Stimulated activated CD4-positive, alpha-beta T cell treated with anti-CD3 and anti-CD28 coated beads, Interleukin-4, amount 100 ng/mL, for 1 hour (primary cell): ENCODE results near the gene MCUB.
"Not testable (repeated sequence)": the region's sequence is repeated elsewhere in the genome, so short reads cannot be mapped to it uniquely, and the experiment has no call there.

Source experiments
- DNase-seq: peaks from one replicate; pipeline ENCODE4 v3.0.0-alpha.2; 2020

Gene MCUB

GRCh38 chr4:109631532-109632108, 71.6 kb downstream of the MCUB start:
- no peak for DNase-seq

GRCh38 chr4:109640644-109641043, 80.6 kb downstream of the MCUB start:
- no peak for DNase-seq

- DNase-seq = no peak
Measured at GRCh38 chr4:109645874-109646710, 86.0 kb downstream of the MCUB start.

GRCh38 chr4:109648266-109648996, 88.4 kb downstream of the MCUB start:
- no peak for DNase-seq

GRCh38 chr4:109648997-109649575, 89.0 kb downstream of the MCUB start:
- no peak for DNase-seq

- DNase-seq = no peak
Measured at GRCh38 chr4:109649872-109650271, 89.8 kb downstream of the MCUB start.

- DNase-seq = no peak
Measured at GRCh38 chr4:109655396-109655795, 95.3 kb downstream of the MCUB start.

- DNase-seq = no peak
Measured at GRCh38 chr4:109657854-109658418, 97.9 kb downstream of the MCUB start.

- DNase-seq = no peak
Measured at GRCh38 chr4:109658871-109659410, 98.9 kb downstream of the MCUB start.

GRCh38 chr4:109662116-109662515, 102.1 kb downstream of the MCUB start:
- no peak for DNase-seq

GRCh38 chr4:109662771-109663170, 102.7 kb downstream of the MCUB start:
- DNase-seq = no peak

GRCh38 chr4:109665783-109666485, 105.9 kb downstream of the MCUB start:
- DNase-seq = no peak

GRCh38 chr4:109671350-109671749, 111.3 kb downstream of the MCUB start:
- DNase-seq = no peak

- no peak for DNase-seq
Measured at GRCh38 chr4:109672169-109672930, 112.3 kb downstream of the MCUB start.

- DNase-seq = no peak
Measured at GRCh38 chr4:109673303-109673702, 113.3 kb downstream of the MCUB start.

GRCh38 chr4:109675181-109675580, 115.1 kb downstream of the MCUB start:
- DNase-seq = no peak

- no peak for DNase-seq
Measured at GRCh38 chr4:109675843-109676242, 115.8 kb downstream of the MCUB start.

- DNase-seq = no peak
Measured at GRCh38 chr4:109676886-109677285, 116.8 kb downstream of the MCUB start.

- DNase-seq = not testable (repeated sequence)
Measured at GRCh38 chr4:109678472-109678871, 118.4 kb downstream of the MCUB start.

- DNase-seq = not testable (repeated sequence)
Measured at GRCh38 chr4:109678925-109679324, 118.9 kb downstream of the MCUB start.

GRCh38 chr4:109682875-109683274, 122.8 kb downstream of the MCUB start:
- DNase-seq = no peak
